GM12865 (cell line): ENCODE results near the gene DCDC1.

Source experiments
- DNase-seq: peaks from one replicate; pipeline ENCODE4 v3.0.0; 2010; ENCODE audit warnings: low read depth
- H3K4me3 ChIP-seq: 2 replicates; pipeline ENCODE4 v1.5.1; 2011; ENCODE audit warnings: mild to moderate bottlenecking, low read depth, low read length, control low read depth
- CTCF ChIP-seq: IDR thresholded peaks from 2 replicates; pipeline ENCODE4 v1.5.1; 2011; ENCODE audit warnings: low read length, control low read depth, low read depth, inconsistent platforms; ENCODE audit not compliant: insufficient read depth; ENCODE audit errors: missing control alignments

DCDC1 gene

DNA sequence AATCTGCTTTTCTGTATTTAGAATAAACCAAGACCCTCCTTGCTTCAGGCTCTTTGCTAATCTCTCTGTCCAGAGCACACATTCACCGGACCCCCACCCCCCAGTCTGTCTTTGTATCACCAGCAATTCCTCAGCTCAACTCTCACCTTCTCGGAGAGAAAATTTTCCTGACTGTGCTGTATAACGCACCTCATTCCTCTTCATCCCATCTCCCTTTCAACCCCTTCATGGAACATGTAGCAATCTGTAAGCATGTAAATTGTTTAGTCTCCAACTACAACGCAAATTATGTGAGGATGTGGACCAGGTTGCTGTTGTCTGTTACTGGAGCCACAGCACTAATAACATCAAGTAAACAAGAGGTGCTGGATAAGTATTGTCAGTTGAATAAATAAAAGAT lies 349.8 kb downstream of the DCDC1 start:
- no peak overlapping the region for H3K4me3 ChIP-seq
- no peak for DNase-seq
- no peak for TF ChIP-seq CTCF

DNA sequence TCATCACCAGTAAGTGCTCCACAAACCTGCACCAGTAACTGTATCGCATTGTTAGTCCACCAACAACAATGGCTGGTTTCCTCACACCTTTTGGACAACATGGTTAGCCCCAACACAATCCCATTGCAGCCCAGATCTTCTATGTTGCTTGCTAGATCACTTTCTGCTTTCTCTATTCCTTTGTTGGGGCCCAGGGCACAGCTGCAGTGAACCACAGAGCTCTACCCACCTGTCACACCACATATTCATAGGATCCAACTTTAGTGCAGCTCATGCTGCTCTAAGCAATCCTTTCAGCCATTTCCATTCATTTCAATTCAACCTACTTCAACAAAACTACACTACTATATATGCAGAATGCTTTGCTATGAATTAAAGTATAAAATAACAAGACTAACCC lies 364.3 kb downstream of the DCDC1 start:
- no peak for TF ChIP-seq CTCF
- no peak overlapping the region for H3K4me3 ChIP-seq
- DNase-seq, result no peak

- TF ChIP-seq CTCF, result no peak
- no peak overlapping the region for H3K4me3 ChIP-seq
- no peak for DNase-seq
Observed at GRCh38 chr11:31001427-31001826, 368.1 kb downstream of the DCDC1 start.

- no peak for TF ChIP-seq CTCF
- no peak overlapping the region for H3K4me3 ChIP-seq
- DNase-seq, result no peak
Observed at GRCh38 chr11:31000381-31000780, 369.2 kb downstream of the DCDC1 start.

- H3K4me3 ChIP-seq, result no peak overlapping the region
- peak; percentile 7 for DNase-seq
- TF ChIP-seq CTCF, result no peak
Observed at GRCh38 chr11:30992513-30992849, 377.1 kb downstream of the DCDC1 start.

GRCh38 chr11:30991802-30992512 lies 377.6 kb downstream of the DCDC1 start:
- DNase-seq, result no peak
- no peak overlapping the region for H3K4me3 ChIP-seq
- no peak for TF ChIP-seq CTCF

DNA sequence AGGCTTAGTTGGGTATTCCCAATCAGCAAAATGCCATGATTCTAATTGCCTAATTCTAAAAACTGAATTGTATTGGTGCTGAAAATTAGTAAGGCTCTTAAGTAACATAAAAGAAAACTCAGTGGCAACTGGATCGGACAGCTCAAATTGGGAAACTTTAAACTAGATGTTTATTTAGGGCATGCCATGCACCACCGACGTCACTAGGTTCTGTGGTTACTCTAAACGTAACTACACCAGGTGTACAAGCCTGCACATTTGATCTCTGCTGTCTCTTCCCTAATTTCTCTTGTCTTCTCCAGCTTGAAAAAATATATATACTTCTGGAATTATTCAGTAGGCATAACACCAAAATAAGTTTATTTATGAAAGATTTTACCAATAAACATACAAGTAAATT lies 378.2 kb downstream of the DCDC1 start:
- no peak for DNase-seq
- no peak overlapping the region for H3K4me3 ChIP-seq

More for the DNA sequence above, 378.2 kb downstream of the DCDC1 start:
- no peak for TF ChIP-seq CTCF
